GM12801 (cell line): ENCODE data around the gene ARHGEF4.

ENCODE experiments used
- CTCF ChIP-seq: IDR thresholded peaks from one replicate; pipeline ENCODE4 v1.5.1; 2011; ENCODE audit warnings: control low read depth; ENCODE audit not compliant: insufficient read length; ENCODE audit errors: extremely low read depth

ARHGEF4 gene

GRCh38 chr2:130870779-130871178, 34.1 kb downstream of the ARHGEF4 start:
- TF ChIP-seq CTCF = no peak

- TF ChIP-seq CTCF = no peak
Observed at GRCh38 chr2:130871843-130872740, 35.4 kb downstream of the ARHGEF4 start.

GRCh38 chr2:130872741-130873125, 36.0 kb downstream of the ARHGEF4 start:
- no peak for TF ChIP-seq CTCF

- TF ChIP-seq CTCF = no peak
Observed at GRCh38 chr2:130873700-130874346, 37.1 kb downstream of the ARHGEF4 start.

GRCh38 chr2:130874512-130874911, 37.8 kb downstream of the ARHGEF4 start:
- no peak for TF ChIP-seq CTCF

GRCh38 chr2:130875935-130876334, 39.2 kb downstream of the ARHGEF4 start:
- no peak for TF ChIP-seq CTCF

GRCh38 chr2:130877258-130877657, 40.5 kb downstream of the ARHGEF4 start:
- no peak for TF ChIP-seq CTCF
